DMS114 treated with DMSO at 0.1 percent for 48 hours (cell line): Measurements from ENCODE around the gene SLC8A3.

Source experiments
- DNase-seq: peaks from one replicate; lab custom pipeline; 2025; ENCODE audit not compliant: unreplicated experiment; lab: John Stamatoyannopoulos, UW

Gene SLC8A3

DNA sequence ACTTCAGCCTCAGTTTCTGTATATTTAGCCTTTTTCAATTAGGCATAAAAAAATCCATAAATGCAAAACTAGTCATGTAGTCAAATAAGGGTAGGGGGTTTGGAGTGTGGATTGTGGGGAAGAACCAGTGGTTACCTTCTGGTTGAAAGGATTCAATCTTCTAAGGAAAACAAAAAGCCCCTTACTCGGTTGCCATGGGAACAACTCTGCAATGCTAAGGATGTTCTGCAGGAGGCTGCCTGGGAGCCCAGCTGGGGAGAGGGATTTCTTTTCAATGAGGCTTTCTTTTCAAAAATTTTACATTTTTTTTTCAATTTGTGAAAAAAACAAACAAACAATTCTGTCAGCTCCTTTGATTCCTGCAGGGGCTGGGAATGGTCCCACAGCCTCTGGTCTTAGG is 67.2 kb downstream of the SLC8A3 start:
- no peak for DNase-seq

DNA sequence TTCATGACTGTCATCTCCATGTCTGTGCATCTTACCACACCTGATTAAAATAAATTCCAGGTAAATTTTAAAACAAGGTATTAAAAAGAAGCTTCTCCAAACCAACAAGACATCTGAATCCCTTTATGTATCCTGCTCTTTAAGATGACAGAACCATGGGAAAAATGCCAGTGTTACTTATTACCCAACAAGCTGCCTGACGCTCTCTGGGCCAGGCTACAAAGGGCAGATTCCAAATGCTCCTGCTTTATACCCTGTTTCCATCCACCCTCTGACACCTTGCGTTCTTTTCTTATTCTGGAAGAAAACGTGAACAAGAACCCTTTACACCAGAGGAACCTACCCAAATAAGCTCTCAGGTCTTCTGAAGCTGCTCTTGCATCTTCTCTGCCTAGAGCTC is 70.7 kb downstream of the SLC8A3 start:
- DNase-seq: no peak

DNA sequence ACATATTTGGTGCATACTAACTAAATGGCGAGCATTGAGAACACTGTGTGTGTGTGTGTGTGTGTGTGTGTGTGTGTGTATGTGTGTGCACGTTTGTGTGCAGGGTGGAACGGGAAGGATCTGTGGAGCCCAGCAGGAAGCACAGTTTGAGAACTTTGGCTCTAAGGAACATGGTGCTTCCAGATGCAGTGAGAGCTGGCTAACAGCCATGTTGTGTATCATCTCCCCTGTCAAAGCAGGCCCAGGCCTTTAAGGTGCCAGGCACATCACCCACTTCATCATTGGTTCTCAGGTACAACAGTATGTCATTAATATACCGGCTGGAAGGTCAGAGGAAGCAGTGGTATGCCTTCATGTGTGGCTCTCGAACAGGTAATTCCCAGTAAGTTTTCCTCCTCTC is 72.5 kb downstream of the SLC8A3 start:
- no peak for DNase-seq

DNA sequence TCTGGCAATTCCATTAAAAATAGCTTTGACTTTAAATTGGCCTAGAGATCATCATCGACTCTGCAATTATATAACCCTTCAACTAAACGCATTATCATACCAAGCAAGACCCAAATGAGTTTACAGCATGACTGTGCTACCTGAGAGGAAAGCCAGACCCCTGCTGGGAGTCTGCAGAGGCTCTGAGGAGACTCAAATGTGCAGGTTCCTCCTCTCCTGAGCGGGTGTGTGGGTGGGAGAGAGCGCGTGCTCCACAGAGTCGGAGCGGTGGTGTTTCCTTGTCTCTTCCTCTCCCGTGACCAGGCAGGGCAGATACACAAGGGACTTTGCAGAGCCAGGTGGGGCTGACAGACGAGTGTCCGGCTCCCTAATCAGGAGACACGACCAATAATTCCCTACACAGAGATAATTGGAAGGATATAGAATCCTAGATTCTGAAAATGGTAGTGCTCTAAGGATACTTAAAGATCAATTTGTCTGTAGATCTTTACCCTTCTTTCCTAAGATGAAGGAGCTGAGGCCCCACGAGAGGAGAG is 74.1 kb downstream of the SLC8A3 start:
- DNase-seq: no peak

DNA sequence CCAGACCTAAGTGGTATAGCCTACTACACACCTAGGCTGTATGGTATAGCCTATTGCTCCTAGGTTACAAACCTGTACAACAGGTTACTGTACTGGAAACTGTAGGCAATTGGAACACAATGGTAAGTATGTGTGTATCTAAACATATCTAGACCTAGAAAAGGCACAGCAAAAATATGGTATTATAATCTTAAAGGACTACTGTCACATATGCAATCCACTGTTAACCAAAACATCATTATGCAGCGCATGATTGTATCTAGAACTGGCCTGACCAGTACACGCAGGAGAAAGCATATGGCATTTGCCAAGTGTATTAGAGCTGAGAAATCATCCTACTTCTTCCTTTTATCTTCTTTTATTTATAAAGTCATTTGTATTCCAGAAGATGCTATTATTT is 75.5 kb downstream of the SLC8A3 start:
- no peak for DNase-seq

DNA sequence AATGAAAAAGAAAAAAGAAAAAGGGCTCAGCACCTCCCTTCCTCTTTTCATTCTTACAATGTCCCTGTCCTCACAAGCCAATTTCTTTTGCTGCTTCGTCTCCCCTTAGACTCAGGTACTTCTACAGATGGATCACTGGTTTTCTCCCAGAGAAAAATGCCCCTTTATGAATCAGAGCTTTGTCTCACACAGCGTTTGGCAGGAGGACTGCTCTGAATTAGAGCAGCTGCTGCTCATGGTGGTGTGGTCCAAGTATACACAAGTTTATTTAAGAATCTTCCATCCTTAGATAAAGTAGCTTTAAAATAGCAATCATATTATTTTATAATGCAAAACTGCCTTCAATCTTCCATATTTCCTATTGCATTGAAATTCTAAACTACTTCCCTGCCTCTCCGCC is 80.3 kb downstream of the SLC8A3 start:
- DNase-seq: no peak

DNA sequence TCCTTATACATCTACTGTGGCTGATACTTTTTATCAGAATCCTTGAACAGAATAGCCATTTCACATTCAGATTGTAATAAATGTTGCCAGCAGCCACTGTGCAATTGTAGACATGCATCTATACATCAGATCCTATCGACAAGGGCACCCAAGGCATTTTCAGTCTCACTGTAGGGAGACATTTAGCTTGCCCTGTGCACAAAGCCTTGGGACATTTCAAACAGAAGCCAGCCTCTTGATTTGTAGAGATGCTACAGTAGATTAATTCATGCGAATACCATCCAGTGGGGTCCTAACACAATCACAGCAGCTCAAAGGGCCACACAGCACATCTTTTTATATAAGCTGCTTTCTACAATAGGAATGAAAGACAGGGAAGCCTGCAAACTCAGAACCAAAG is 81.4 kb downstream of the SLC8A3 start:
- DNase-seq: no peak

GRCh38 chr14:70100071-70100470 is 88.7 kb downstream of the SLC8A3 start:
- no peak for DNase-seq

GRCh38 chr14:70098250-70098809 is 90.4 kb downstream of the SLC8A3 start:
- DNase-seq: no peak

GRCh38 chr14:70097576-70098249 is 91.0 kb downstream of the SLC8A3 start:
- no peak for DNase-seq

GRCh38 chr14:70096866-70097265 is 91.9 kb downstream of the SLC8A3 start:
- DNase-seq: no peak

GRCh38 chr14:70094631-70095030 is 94.1 kb downstream of the SLC8A3 start:
- no peak for DNase-seq

DNA sequence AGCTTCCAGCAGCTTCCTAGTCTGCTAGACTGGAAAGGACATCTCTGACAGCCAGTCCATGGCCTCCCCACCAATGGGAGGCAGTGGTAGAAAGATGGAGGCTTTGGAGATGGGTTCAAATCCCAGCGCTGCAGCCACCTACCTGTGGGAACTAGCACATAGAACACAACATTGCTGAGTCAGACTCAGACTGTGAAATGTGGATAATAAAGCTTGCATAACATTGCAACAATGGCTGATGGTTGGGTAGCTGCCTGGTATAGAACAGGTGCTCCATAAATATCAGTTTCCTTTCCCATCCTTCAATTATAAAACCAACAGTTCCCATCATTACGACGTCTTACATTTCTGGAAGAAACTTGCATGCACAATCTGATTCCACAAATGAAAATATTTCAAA is 94.6 kb downstream of the SLC8A3 start:
- DNase-seq: no peak

DNA sequence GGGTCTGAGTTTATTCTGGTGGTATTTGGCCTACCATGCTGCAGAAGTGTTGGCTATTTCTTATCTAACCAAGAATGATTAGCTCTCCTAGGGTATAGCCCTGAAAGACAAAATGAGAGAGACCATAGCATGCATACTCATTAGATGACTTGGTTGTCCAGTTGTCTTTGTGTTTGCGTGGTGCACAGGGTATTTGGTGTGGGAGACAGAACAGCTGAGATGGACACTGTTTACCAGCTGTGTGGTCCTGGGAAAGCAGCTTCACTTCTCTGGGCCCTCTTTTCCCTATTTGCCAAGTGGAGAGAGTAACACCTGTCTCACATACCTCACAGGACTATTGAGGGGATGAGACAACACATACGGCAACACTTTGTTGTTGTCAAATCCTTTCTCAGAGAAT is 95.6 kb downstream of the SLC8A3 start:
- no peak for DNase-seq

GRCh38 chr14:70087380-70087697 is 101.4 kb downstream of the SLC8A3 start:
- no peak for DNase-seq

DNA sequence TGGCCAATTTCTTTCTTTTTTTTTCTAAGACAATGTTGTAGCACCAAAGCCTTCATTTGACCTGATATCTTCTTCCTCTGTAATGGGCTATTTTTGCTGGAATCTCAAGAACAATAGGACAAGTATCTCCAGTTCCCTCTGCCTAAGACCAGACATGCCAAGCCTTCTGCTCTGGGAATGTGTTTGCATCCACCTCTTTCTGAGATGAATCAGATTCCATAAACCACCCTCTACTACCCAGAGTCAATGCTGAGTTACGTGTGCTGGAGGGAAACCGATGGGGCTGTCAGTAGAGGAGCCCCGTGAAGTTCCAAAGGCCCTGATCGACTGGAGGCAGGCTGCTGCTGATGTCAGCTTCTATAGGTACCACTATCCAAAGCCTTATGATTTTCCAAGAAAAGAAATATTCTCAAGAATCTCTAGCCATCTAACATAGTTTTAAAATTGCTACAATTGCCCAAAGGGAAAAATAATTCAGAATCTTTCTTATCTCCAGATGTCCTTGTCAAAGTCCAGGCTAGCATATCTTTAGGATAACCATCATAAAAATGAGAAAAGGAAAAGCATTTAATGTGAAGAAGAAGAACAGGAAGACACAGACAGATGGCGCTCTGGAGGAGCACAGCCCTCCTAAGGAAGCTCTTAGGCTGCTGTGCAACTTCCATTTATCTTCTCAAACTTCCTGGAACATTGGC is 101.9 kb downstream of the SLC8A3 start:
- peak; percentile 5 for DNase-seq

DNA sequence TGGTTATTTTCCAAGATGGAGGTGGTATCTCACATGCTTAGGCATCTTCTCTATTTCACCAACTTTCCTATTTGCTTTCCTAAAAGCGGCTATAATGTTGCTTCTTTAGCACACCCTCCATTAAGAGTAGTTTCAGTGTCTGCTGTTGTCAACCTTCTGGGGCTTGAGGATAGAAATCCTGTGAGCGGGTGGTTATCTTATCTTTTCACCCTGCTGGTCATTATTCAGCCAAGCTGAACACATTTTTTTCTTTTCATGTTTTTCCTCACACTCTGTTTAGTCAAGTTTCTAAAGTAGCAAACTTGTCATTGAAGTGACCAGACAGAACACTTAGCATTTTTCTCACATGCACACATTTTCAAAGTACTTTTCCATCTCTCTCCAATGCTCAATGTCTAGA is 104.5 kb downstream of the SLC8A3 start:
- no peak for DNase-seq

DNA sequence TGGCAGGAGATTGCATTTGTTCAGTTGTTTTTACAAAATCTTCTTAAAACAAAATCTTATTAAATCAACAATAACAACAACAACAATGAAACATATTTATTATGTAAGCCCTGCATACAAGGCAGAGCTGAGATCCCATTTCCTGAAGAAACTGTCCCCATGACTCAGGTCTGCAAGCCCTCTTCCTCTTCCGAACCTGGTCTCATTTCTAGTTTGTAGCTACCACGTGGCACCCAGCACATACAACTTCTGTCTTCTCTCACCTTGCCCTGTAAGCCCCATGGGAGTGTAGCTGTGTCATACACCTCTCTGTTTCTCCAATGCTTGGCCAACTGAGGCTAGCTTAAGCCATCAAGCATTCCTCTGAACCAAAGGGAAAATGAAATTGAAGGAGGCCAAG is 106.4 kb downstream of the SLC8A3 start:
- DNase-seq: no peak

GRCh38 chr14:70080076-70080475 is 108.7 kb downstream of the SLC8A3 start:
- DNase-seq: no peak

DNA sequence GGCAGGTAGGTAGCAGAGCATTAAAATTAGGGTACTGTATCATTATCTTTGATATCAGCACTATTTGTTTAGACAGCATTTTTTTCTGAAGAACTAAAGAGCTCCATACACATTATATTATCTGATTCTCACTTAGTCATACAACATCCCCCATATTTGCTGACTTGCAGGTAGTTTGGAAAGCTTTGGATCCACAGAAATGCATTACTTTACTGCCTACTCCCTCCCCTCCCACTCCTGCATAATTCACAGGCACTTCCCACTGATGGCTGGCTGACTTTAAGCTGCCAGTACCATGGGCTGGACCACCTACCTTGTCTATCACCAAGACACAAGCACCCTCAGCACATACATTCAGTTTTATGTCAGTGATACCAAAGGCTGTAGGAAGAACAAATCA is 110.4 kb downstream of the SLC8A3 start:
- no peak for DNase-seq

GRCh38 chr14:70077720-70078119 is 111.0 kb downstream of the SLC8A3 start:
- DNase-seq: no peak

GRCh38 chr14:70077005-70077404 is 111.7 kb downstream of the SLC8A3 start:
- no peak for DNase-seq
